Parathyroid adenoma (tissue), 2 donors: ENCODE measurements around the gene PRDX2.
A peak's percentile ranks its signal among the peaks of the same experiment; 100 is the strongest.

Experiments
- H2AFZ ChIP-seq: fragments of 300-600 bp; sonication (generic); one replicate; pipeline ENCODE4 v1.7.0; 2017; ENCODE audit warnings: antibody characterized with exemption, mild to moderate bottlenecking
- H3K27ac ChIP-seq: fragments of 300-600 bp; sonication (generic); one replicate; pipeline ENCODE4 v1.7.0; 2017
- H3K27me3 ChIP-seq: fragments of 300-600 bp; sonication (generic); one replicate; pipeline ENCODE4 v1.7.0; 2017; ENCODE audit warnings: low read length; ENCODE audit not compliant: control insufficient read depth, insufficient read depth
- H3K36me3 ChIP-seq: fragments of 300-600 bp; sonication (generic); one replicate; pipeline ENCODE4 v1.7.0; 2017; ENCODE audit warnings: low read length; ENCODE audit not compliant: control insufficient read depth, insufficient read depth
- H3K4me1 ChIP-seq: fragments of 300-600 bp; sonication (generic); one replicate; pipeline ENCODE4 v1.7.0; 2017; ENCODE audit warnings: control low read depth
- H3K4me2 ChIP-seq: fragments of 300-600 bp; sonication (generic); one replicate; pipeline ENCODE4 v1.7.0; 2017; ENCODE audit warnings: low read length
- H3K4me3 ChIP-seq: fragments of 300-600 bp; sonication (generic); one replicate; pipeline ENCODE4 v1.7.0; 2017; ENCODE audit warnings: low read depth, low read length
- H3K79me2 ChIP-seq: fragments of 300-600 bp; sonication (generic); one replicate; pipeline ENCODE4 v1.7.0; 2017; ENCODE audit warnings: control low read depth
- H3K9ac ChIP-seq: fragments of 300-600 bp; sonication (generic); one replicate; pipeline ENCODE4 v1.7.0; 2017; ENCODE audit warnings: mild to moderate bottlenecking
- H3K9me3 ChIP-seq: fragments of 300-600 bp; sonication (generic); one replicate; pipeline ENCODE4 v1.7.0; 2017; ENCODE audit warnings: low read length; ENCODE audit not compliant: control insufficient read depth
- TF ChIP-seq, protein P1 (sequence below): fragments of 300-600 bp; sonication (generic); IDR thresholded peaks from one replicate; pipeline ENCODE4 v1.7.0; 2017; ENCODE audit warnings: antibody characterized with exemption, mild to moderate bottlenecking
- donor health status: primary hyperparathyroidism.

The PRDX2 gene

DNA sequence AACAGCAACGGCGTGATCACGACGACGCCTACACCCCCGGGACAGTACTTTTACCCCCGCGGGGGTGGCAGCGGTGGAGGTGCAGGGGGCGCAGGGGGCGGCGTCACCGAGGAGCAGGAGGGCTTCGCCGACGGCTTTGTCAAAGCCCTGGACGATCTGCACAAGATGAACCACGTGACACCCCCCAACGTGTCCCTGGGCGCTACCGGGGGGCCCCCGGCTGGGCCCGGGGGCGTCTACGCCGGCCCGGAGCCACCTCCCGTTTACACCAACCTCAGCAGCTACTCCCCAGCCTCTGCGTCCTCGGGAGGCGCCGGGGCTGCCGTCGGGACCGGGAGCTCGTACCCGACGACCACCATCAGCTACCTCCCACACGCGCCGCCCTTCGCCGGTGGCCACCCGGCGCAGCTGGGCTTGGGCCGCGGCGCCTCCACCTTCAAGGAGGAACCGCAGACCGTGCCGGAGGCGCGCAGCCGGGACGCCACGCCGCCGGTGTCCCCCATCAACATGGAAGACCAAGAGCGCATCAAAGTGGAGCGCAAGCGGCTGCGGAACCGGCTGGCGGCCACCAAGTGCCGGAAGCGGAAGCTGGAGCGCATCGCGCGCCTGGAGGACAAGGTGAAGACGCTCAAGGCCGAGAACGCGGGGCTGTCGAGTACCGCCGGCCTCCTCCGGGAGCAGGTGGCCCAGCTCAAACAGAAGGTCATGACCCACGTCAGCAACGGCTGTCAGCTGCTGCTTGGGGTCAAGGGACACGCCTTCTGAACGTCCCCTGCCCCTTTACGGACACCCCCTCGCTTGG lies 9.3 kb downstream of the PRDX2 start:
- H3K27ac ChIP-seq = peak overlapping the region; percentile 100
- H3K36me3 ChIP-seq = no peaks in the 10 kb centered on the region
- H3K27me3 ChIP-seq = no peaks in the 10 kb centered on the region
- peak overlapping the region; percentile 87 for H3K9ac ChIP-seq
- TF ChIP-seq, protein P1, sequence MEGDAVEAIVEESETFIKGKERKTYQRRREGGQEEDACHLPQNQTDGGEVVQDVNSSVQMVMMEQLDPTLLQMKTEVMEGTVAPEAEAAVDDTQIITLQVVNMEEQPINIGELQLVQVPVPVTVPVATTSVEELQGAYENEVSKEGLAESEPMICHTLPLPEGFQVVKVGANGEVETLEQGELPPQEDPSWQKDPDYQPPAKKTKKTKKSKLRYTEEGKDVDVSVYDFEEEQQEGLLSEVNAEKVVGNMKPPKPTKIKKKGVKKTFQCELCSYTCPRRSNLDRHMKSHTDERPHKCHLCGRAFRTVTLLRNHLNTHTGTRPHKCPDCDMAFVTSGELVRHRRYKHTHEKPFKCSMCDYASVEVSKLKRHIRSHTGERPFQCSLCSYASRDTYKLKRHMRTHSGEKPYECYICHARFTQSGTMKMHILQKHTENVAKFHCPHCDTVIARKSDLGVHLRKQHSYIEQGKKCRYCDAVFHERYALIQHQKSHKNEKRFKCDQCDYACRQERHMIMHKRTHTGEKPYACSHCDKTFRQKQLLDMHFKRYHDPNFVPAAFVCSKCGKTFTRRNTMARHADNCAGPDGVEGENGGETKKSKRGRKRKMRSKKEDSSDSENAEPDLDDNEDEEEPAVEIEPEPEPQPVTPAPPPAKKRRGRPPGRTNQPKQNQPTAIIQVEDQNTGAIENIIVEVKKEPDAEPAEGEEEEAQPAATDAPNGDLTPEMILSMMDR = peak; percentile 7
- peak overlapping the region; percentile 97 for H3K4me3 ChIP-seq
- H3K4me2 ChIP-seq = peak overlapping the region; percentile 87
- peaks cover 8% of the 10 kb centered on the region for H3K79me2 ChIP-seq
- no peaks in the 10 kb centered on the region for H3K9me3 ChIP-seq
- H2AFZ ChIP-seq = no peak overlapping the region
- H3K4me1 ChIP-seq = peaks cover 47% of the 10 kb centered on the region

DNA sequence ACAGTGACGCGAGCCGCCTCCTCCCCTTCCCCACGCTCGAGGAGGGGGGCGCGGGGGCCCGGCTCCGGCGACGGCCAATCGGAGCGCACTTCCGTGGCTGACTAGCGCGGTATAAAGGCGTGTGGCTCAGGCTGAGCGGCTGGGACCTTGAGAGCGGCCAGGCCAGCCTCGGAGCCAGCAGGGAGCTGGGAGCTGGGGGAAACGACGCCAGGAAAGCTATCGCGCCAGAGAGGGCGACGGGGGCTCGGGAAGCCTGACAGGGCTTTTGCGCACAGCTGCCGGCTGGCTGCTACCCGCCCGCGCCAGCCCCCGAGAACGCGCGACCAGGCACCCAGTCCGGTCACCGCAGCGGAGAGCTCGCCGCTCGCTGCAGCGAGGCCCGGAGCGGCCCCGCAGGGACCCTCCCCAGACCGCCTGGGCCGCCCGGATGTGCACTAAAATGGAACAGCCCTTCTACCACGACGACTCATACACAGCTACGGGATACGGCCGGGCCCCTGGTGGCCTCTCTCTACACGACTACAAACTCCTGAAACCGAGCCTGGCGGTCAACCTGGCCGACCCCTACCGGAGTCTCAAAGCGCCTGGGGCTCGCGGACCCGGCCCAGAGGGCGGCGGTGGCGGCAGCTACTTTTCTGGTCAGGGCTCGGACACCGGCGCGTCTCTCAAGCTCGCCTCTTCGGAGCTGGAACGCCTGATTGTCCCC lies 10.1 kb downstream of the PRDX2 start, which contains the start of gene JUNB:
JUNB (plus strand) TSS at position 142 of the 706 bp plus-strand sequence; CDS start at position 428, 286 bp downstream.
- H3K4me1 ChIP-seq = peaks cover 54% of the 10 kb centered on the region
- H3K9ac ChIP-seq = peak within 1 kb of the TSS; percentile 87
- H3K27me3 ChIP-seq = no peaks in the 10 kb centered on the region

DNA sequence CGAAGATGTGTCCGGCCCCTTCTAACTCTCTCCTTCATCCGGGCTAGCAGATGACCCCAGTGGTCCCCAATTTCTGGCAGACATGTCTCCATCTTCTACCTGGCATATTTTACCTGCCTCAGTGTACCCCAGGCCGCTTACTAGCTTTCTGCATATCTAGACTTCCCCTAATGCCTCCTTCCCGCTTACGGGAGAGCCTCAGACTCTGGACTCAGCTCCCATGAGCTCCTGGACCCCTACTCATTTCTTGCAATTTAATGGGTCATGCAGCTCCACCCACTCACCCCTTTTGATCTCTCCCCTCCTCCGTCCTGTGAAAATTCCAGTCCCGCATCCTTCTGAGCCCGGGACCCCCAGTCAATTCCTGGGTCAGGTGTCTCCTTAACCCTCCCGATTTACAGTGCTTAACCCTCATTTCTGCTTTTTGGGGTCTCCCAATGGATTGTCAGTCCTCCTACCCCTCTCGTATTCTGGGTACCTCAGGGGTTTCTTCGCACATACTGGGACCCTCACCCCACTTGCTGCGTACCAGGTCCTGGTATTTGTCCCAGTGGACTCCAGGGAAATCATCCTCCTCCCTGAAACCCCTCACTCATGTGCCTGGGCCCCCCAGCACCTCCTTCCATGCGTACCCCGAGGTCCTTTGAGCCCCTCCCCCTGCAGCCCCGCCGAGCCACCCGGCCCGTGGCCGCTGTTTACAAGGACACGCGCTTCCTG lies 10.8 kb downstream of the PRDX2 start:
- H3K79me2 ChIP-seq = peaks cover 8% of the 10 kb centered on the region
- peak overlapping the region; percentile 97 for H3K4me3 ChIP-seq
- H3K4me2 ChIP-seq = peak overlapping the region; percentile 87
- no peaks in the 10 kb centered on the region for H3K36me3 ChIP-seq
- no peaks in the 10 kb centered on the region for H3K9me3 ChIP-seq
- H2AFZ ChIP-seq = peak overlapping the region; percentile 65
- H3K27ac ChIP-seq = peak overlapping the region; percentile 100
- TF ChIP-seq, protein P1 = no peak
- peaks cover 54% of the 10 kb centered on the region for H3K4me1 ChIP-seq
- peak overlapping the region; percentile 87 for H3K9ac ChIP-seq
- H3K27me3 ChIP-seq = no peaks in the 10 kb centered on the region

More for the DNA sequence above, 10.1 kb downstream of the PRDX2 start, which contains the start of gene JUNB:
- Histone ChIP-seq H2AFZ (peak within 1 kb of the TSS; percentile 65), H3K36me3 (no peaks in the 10 kb centered on the region), H3K27ac (peak within 1 kb of the TSS; percentile 100), H3K4me3 (peak within 1 kb of the TSS; percentile 97), H3K79me2 (peaks cover 8% of the 10 kb centered on the region), H3K9me3 (no peaks in the 10 kb centered on the region), H3K4me2 (peak within 1 kb of the TSS; percentile 87)
- TF ChIP-seq, protein P1 = no peak

DNA sequence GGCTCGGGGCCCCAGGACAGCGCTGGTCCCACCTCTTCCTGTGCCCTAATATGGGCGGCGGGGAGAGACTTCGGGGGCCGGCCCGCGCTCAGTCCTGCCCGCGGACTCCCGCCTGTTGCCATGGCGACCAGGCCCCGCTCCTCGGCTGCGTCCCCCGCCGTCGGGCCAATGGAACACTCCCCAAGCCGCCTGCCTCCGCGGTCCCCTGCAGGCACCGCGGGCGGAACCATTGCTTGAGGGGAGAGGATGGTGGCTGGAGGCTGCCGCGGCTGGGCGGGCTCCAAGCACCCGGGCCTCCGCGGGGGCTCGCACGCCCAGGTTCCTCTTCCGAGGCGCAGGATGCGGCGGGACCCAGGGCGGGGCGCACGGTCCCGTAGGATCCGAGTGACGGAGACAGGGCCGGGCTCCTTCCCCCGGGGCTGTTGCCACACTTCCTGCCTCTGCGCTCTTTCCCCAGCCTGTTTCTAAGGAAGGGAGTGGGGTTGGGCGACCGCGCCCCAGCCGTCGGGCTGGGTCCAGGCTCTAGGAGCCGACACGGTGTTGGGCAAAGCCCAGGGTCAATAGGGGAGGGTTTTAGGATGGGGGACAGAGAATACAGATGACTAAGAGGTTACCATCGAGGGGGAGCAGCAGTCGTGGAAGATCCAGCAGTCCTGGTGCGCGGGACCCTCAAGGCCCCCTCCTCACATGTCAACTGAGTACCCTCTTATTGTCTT lies 11.5 kb downstream of the PRDX2 start:
- H3K27ac ChIP-seq = peak overlapping the region; percentile 100
- peak overlapping the region; percentile 97 for H3K4me3 ChIP-seq
- H3K9ac ChIP-seq = peak overlapping the region; percentile 87
- H2AFZ ChIP-seq = peak overlapping the region; percentile 65
- H3K4me2 ChIP-seq = peak overlapping the region; percentile 87
- H3K4me1 ChIP-seq = peaks cover 60% of the 10 kb centered on the region
- no peaks in the 10 kb centered on the region for H3K36me3 ChIP-seq
- H3K9me3 ChIP-seq = no peaks in the 10 kb centered on the region
- TF ChIP-seq, protein P1 = peak; percentile 19
- peaks cover 7% of the 10 kb centered on the region for H3K79me2 ChIP-seq
- H3K27me3 ChIP-seq = no peaks in the 10 kb centered on the region
